Retinal pigment epithelial cell (primary cell): ENCODE measurements around the gene TBC1D30.
"Not testable (repeated sequence)": the region's sequence is repeated elsewhere in the genome, so short reads cannot be mapped to it uniquely, and the experiment has no call there.

Experiments used
- DNase-seq: peaks from one replicate; pipeline ENCODE4 v3.0.0-alpha.2; 2010; ENCODE audit warnings: low read depth
- H3K4me3 ChIP-seq: 2 replicates; pipeline ENCODE4 v1.5.1; 2011; ENCODE audit warnings: mild to moderate bottlenecking, low read length, control low read depth, moderate library complexity
- TF ChIP-seq, protein P1 (sequence below): conservative IDR thresholded peaks from 2 replicates; pipeline ENCODE4 v1.5.1; 2011; ENCODE audit warnings: low read depth, low read length, control low read depth, inconsistent platforms

Gene TBC1D30

DNA sequence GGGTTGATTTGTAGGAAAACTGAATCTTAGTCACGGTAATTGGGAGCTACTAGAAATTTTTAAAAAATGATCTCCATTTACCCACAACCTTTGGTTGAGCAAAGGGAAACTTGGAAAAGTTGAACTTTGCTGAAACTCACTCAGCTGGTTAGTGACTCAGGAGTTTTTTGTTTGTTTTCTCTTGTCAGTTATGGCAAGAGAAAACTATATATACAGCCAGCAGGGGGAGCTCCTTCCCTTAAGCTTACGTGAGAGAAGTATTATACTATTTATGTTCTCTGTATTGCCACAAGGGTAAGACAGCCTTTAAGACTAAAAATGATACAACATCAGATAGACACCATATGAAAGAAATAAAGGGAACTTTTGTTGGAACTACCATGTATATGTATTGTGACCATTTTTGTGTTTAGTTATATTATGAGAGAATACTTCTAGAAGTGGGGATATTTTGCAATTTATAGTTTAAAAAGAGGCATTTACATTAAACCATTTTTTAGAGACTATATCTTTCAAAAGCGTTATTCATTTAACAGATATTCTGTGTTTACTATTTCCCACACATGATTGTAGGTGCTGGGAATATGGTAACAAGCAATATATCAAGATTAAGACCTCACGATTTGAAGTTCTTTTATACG is 28.1 kb upstream of the TBC1D30 start:
- no peak overlapping the region for H3K4me3 ChIP-seq
- peak; percentile 71 for DNase-seq
- TF ChIP-seq, protein P1, sequence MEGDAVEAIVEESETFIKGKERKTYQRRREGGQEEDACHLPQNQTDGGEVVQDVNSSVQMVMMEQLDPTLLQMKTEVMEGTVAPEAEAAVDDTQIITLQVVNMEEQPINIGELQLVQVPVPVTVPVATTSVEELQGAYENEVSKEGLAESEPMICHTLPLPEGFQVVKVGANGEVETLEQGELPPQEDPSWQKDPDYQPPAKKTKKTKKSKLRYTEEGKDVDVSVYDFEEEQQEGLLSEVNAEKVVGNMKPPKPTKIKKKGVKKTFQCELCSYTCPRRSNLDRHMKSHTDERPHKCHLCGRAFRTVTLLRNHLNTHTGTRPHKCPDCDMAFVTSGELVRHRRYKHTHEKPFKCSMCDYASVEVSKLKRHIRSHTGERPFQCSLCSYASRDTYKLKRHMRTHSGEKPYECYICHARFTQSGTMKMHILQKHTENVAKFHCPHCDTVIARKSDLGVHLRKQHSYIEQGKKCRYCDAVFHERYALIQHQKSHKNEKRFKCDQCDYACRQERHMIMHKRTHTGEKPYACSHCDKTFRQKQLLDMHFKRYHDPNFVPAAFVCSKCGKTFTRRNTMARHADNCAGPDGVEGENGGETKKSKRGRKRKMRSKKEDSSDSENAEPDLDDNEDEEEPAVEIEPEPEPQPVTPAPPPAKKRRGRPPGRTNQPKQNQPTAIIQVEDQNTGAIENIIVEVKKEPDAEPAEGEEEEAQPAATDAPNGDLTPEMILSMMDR, result peak; percentile 83

DNA sequence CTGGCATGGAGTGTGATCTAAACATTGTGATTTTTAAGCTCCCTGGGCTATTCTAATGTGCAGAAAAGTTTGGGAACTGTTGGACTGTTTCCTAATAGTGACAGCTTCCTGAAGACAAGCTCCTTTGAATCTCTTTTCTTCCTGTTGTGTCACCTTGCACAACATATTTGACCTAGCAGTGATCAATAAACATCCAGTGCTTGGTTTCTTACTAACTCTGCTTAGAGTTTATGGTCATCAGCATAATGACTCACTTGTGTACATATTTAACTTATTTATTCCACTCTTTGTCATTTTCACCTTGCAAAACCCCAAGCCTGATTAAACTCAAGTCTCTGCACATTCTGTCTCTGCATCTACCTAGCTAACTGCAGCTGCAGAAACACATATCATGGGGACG is 27.3 kb upstream of the TBC1D30 start:
- no peak for DNase-seq
- no peak overlapping the region for H3K4me3 ChIP-seq
- TF ChIP-seq, protein P1, result no peak

DNA sequence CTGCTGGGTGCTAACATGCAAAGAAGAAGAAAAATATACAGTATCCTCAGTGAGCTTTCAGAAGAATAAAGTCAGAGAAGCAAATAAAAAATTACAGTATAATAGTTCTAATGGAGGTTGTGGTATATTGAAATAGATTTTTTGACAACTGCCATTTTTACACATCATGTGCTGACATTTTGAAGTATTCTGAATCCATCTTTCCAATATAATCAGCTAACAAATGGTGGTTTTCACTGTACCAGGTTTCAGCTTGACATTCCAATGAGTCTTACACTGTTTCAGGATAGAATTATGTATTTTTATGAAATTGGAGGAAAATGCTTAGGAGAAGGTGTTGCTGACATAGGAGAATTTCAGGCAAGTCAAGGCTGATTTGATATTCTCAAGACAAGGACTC is 26.3 kb upstream of the TBC1D30 start:
- TF ChIP-seq, protein P1, result no peak
- no peak overlapping the region for H3K4me3 ChIP-seq
- no peak for DNase-seq

DNA sequence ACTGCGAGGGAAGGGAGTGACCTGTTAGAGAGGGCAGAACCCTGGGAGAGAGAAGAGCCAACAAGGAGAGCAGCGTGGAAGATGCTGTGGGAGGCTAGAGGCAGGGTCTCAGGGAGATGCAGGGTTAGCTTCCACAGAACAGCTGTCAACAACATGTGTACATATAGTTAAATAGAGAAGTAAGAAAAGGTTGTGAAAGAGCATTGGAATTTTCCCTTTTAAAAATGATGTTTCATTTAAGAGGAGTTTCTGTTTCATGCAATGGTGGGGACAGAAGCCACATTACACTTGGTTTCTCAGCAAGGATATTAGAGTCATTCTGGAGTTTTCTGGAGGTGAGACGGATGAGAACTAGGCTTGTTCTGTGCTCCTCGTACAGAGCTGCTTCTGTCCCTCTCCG is 23.8 kb upstream of the TBC1D30 start:
- TF ChIP-seq, protein P1, result no peak
- no peak for DNase-seq
- no peak overlapping the region for H3K4me3 ChIP-seq

DNA sequence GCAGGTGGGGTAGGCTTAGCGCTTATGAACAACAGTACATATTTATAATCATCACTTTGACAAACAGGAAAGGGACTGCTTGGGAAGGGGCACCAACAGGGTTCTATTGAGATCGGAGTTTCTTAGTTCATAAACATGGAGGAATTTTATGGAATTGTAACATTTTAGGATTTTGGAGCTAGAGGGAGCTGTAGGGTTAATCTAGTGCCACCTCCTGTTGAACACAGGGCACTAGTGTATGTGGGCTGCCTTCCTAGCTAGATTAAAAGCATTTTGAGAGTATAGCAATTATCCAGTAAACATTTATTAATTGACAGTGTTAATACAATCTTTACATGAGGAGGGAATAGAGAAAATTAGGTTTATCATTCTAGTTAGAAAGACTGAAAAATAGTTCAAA is 23.1 kb upstream of the TBC1D30 start:
- TF ChIP-seq, protein P1, result peak; percentile 54
- DNase-seq, result no peak
- H3K4me3 ChIP-seq, result no peak overlapping the region

DNA sequence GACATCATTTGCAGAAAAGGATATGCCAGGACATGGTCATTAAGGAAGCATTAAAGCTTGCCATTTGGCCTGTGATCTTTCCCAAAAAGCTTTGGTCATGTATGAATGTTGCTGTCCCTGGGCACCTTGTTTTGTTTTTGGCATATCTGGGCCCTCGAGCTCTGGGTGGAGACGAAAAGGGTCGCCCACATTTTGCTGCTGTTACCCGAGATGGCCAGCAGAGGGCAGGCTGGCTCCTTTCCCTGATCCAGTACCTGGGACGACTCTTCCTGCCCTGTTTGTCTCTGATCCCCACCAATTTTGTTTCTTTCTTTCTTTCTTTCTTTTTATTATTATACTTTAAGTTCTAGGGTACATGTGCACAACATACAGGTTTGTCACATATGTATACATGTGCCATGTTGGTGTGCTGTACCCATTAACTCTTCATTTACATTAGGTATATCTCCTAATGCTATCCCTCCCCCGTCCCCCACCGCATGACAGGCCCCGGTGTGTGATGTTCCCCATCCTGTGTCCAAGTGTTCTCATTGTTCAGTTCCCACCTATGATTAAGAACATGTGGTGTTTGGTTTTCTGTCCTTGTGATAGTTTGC is 22.2 kb upstream of the TBC1D30 start:
- DNase-seq, H3K4me3 ChIP-seq: not testable (repeated sequence)
- TF ChIP-seq, protein P1, result peak; percentile 89

DNA sequence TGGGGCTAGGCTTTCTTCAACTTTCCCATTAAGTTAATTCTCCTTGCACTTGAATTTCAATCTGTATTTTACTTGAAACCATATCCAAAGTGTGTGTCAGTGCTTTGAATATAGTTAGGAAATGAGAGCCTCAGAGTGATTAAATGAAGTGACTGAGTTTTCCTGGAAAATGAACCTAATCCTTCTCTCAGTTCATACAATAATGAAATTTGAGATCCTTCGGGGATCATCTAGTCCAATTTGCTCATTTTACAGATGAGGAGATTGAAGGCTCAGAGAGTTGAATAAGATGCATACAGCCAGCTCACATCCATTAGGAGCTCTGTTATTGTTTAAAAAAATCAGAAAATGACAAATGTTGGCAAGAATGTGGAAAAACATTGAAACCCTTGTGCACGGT is 18.3 kb upstream of the TBC1D30 start:
- TF ChIP-seq, protein P1, result no peak
- no peak overlapping the region for H3K4me3 ChIP-seq
- DNase-seq, result no peak
